ENCODE results near the gene EMC10.
"Not testable (repeated sequence)": the region's sequence is repeated elsewhere in the genome, so short reads cannot be mapped to it uniquely, and the experiment has no call there.

The EMC10 gene

DNA sequence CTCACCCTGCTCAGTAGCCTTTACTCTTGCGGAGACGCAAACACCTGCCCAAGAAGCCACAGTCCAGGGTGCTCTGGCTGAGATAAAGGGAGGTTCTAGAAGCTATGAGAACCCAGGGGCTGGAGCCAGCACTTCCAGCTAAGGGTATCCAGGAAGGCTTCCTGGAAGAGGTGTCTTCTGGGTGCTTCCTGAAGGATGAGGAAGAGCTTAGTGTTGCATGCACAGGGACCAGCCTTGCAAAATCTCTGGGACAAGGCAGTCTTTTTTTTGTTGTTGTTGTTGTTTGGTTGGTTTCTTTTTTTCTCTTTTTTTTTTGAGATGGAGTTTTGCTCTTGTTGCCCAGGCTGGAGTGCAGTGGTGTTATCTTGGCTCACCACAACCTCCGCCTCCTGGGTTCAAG, 23.1 kb upstream of the EMC10 start:
- DNase-seq, result no peak

DNA sequence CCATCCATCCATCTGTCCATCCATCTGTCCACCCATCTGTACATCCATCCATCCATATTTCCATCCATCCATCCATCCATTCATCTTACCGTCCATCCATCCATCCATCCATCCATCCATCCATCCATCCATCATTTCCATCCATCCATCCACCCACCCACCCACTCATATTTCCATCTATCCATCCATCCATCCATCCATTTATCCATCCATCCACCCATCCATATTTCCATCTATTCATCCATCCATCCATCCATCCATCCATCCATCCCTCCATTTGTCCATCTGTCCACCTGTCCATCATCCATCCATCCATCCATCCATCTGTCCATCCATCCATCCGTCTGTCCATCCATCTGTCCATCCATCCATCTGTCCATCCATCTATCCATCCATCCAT, 20.3 kb upstream of the EMC10 start:
- DNase-seq, result no peak

DNA sequence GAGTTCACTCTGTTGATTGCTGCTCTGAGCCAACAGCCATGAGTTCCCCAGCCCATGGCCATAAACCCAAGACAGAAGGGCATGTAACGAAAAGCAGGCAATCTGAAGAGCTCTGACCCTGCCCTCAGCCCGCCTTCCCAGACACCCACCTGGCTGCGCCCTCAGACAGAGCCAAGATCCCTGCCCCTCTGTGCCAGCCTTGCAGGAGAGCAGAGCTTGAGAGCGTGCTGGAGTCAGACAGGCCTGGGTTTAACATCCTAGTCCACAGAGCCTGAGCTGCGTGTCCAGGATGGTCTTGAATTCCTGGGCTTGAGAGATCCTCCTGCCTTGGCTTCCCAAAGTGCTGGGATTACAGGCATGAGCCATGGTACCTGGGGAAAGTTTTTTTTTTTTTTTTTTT, 19.0 kb upstream of the EMC10 start:
- no peak for DNase-seq

DNA sequence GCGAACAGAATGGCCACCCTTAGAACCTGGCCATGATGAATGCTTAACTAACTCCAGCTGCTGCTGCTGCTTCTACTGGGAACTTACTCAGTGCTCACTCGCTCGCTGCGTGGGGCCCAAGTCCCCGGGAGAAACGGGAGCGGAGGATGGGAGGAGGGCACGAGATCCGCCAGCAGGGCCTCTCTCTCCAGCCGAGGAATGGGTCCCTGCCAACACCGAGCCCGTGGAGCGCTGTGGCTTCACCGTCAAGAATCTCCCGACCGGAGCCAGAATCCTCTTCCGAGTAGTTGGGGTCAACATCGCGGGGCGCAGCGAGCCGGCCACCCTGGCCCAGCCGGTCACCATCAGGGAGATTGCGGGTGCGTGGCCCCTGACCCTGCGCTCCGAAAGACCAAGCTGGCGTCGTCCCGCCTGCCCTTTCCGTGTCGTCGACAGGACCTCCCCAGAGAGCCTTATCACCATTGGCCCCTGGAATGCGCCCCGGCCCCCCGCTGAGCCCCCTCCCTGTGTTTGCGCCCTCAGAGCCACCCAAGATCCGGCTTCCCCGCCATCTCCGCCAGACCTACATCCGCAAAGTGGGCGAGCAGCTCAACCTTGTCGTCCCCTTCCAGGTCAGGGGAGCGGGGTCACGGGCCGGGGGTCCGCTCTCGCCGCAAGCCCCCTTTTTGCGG, 17.8 kb upstream of the EMC10 start:
- DNase-seq, result no peak

- DNase-seq, result no peak
Observed at GRCh38 chr19:50459067-50459456, 17.2 kb upstream of the EMC10 start.

DNA sequence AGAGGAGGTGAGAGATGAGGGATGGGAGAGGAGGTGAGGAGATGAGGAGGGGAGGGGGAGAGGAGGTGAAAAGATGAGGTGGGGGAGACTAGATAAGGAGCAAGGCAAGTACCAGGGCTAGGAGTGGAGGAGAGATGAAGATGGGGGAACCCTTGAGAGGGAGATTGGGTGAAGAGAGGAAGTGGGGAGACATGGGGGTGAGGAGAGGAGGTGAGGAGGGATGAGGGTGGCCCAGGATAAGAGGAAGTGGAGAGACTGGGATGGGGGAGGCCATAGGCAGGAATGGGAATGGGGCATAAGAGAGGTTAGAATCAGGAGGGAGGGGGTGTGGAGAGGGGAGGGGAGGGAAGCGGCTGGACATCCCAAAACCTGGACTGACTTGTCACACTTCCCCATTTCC, 16.7 kb upstream of the EMC10 start:
- no peak for DNase-seq

GRCh38 chr19:50460161-50460765, 16.0 kb upstream of the EMC10 start:
- DNase-seq, result peak; percentile 41

GRCh38 chr19:50461066-50461875, 15.0 kb upstream of the EMC10 start:
- peak; percentile 78 for DNase-seq

DNA sequence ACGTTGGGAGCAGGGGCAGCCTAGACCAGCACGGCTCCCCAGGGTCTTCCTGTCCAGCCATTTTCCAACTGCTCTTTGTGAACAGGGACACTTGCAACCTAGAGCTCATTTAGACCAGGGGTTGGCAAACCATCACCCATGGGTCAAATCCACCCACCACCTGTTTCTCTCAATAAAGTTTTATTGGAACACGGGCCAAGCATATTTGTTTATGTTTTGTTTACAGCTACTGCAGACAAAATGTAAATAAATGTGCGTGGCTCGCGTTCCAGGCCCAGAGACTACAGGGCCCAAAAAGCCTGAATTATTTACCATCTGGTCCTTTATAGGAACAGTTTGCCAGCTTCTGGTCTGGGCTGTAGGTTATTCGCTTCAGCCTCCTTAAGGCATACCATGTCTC, 13.3 kb upstream of the EMC10 start:
- DNase-seq, result no peak

- no peak for DNase-seq
Observed at GRCh38 chr19:50464348-50464747, 12.0 kb upstream of the EMC10 start.

DNA sequence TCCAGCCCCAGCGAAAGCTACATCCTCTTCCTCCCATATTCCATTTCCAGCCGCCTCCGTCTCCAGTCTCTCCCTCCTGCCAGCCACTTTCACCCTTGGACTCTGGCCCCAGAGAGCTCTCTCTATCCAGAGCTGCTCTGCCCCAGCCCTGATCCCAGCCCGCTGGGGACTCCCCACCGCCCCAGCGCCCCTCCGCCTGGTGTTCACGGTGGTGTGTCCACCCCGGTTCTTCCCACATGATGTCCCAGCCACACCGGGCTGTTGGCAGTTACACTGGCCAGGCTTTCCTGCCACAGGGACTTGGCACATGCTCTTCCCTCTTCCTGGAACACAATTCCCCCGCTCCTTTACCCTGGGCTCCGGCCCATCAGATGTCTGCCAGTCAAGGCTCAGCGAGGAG, 11.3 kb upstream of the EMC10 start:
- DNase-seq, result no peak

DNA sequence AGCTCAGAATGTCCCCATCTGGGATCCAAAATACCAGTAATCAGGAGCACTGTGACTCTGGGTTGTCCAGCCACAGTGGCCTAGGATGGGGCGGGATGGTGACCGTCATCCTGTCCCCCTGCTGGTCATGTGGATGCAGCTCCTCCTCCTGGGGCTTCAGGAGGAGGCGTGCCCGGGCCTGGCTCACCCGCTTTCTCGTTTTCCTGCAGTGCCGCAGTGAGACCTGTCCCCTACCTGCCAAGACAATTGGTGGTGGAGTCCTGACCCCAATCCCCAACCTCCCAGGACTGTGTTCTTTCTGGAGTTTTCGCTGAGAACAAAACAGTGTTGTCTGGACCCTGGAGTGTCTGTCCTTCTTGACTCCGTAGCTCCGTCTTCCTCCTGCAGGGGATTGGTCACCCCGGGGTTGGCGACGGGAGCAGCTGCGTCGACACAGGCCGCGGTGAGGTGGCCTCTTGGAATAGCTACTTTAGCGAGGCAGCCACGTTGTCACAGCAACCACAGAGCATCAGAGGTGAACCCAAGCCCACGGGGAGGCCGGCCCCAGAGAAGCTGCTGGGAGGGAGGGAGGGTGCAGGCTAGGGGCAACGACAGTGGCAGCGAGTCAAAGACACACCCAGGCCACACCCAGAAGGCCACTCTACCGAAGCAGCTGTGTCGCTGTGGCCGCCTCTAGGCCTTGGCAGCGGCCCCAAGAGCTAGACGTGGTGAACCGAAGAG, 10.2 kb upstream of the EMC10 start:
- DNase-seq, result no peak

DNA sequence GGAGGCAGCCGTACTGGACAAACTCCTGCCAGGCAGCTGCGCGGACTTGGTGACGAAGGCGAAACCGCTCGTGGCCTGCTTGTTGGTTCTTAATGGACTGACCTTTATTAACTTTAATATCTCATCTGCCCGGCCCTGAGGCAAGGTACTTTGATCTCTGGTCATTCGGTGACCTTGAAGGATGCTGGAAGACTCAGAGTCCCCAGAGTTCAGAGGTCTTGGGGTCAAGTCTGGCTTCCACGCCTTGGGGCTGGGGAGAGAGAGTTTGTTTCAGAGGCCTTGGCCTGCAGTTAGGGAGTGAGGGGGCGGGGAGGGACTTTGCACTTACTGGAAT, 9.6 kb upstream of the EMC10 start:
- DNase-seq, result no peak

DNA sequence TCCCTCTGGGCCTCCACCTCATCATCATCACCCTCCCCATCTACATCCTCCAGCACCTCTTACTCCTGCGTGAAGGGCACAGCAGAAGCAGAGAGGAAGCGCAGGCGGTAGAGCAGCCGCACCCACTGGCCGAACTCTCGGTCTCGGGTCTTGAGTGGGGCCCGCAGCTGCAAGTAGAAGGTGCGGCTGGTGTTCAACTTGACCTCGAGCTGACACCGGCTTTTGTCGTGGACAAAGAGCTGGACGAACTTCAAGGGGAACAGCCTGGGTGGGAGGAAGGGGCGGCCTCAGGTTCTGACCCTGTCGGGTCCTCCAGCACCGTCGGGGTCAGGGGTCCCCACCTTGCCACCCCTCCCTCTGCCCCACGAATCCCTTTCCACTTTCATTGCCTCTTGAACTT, 8.7 kb upstream of the EMC10 start:
- DNase-seq, result no peak

- no peak for DNase-seq
Observed at GRCh38 chr19:50468818-50469217, 7.5 kb upstream of the EMC10 start.

DNA sequence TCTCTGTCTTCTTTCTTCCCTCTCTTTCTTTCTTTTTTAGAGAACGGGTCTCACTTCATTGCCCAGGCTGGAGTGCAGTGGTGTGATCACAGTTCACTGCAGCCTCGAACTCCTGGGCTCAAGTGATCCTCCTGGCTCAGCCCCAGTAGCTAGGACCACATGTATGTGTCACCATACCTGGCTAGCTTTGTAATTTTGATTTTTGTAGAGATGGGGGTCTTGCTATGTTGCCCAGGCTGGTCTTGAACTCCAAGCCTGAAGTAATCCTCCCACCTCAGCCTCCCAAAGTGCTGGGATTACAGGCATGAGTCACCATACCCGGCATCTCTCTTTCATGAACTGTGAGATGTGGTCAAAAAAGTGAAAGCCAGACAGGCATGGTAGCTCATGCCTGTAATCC, 3.0 kb upstream of the EMC10 start:
- not testable (repeated sequence) for DNase-seq

DNA sequence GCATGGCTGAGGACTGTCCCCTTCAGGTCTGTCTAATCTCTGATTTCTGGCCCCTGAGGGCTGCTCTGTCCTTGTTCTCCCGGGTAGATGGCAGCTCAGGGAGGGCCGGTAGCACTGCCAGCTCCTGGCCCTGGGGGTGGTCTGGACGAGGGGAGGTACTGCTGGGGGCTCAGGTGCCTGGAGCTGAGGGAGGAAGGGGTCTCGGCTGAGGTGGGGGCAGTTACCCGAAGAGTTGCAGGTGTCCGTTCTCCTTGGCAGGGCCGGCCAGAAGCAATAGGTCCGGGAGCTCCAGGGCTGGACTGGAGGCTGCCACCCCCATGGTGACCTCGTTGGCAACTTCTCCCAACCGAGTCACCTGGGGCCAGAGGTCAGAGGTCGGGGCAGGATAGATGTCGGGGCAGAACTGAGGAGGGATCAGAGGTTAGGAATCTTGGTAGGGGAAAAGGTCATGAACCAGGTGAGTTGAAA, 1.2 kb upstream of the EMC10 start:
- no peak for DNase-seq

GRCh38 chr19:50475736-50476223, 527 bp upstream of the EMC10 start:
- DNase-seq, result no peak

DNA sequence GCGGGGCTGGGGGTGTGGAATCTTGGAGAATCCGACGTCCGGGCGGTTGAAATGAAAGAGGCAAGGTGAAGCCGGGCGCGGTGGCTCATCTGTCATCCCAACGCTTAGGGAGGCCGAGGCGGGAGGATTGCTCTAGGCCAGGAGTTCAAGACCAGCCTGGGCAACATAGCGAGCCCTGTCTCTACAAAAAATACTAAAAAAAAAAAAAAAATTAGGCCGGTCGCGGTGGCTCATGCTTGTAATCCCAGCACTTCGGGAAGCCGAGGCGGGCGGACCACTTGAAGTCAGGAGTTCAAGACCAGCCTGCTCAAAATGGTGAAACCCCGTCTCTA, 566 bp downstream of the EMC10 start:
- no peak for DNase-seq

GRCh38 chr19:50477751-50478515, 1.6 kb downstream of the EMC10 start:
- DNase-seq, result no peak

- peak; percentile 53 for DNase-seq
Observed at GRCh38 chr19:50478901-50479715, 2.8 kb downstream of the EMC10 start.

DNA sequence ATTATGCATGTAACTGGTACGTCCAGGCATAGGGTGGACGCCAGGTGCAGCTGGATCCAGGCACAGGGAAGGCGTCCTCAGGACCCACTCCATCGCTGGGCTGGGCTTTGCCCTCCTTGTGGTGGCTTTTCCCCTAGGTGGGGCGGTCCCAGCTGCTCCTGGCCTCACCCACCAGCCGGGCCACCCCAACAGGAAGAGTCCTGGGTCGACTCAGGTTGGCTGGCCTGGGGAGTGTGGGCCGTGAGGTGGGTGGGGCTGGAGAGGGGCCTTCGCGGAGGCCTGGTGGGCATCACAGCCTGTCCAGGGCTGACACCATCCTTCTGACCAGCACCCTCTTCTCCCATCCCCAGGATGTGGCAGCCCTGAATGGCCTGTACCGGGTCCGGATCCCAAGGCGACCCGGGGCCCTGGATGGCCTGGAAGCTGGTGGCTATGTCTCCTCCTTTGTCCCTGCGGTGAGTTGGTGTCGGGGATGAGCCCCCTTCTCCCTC, 3.5 kb downstream of the EMC10 start:
- no peak for DNase-seq

Measured in stimulated activated CD8-positive, alpha-beta memory T cell treated with anti-CD3 and anti-CD28 coated beads, Interleukin-4, amount 100 ng/mL, for 48 hours (primary cell).